Mesendoderm (in vitro differentiated cells): ENCODE results near the gene TRAPPC10.

Experiments
- DNase-seq: peaks from one replicate; pipeline ENCODE4 v3.0.0; 2013
- H2AK5ac ChIP-seq: 2 replicates; pipeline ENCODE4 v1.6.1; 2013; ENCODE audit warnings: low read length, inconsistent platforms
- H2BK120ac ChIP-seq: 2 replicates; pipeline ENCODE4 v1.6.1; 2013; ENCODE audit warnings: low read depth, mild to moderate bottlenecking, low read length, moderate library complexity, mixed read lengths
- H2BK15ac ChIP-seq: replicated peaks from 2 replicates; pipeline ENCODE4 v1.6.1; 2013; ENCODE audit warnings: low read depth, mild to moderate bottlenecking, moderate library complexity
- H2BK5ac ChIP-seq: 2 replicates; pipeline ENCODE4 v1.6.1; 2013; ENCODE audit warnings: low read length, inconsistent platforms
- H3K18ac ChIP-seq: 2 replicates; pipeline ENCODE4 v1.6.1; 2013; ENCODE audit warnings: mild to moderate bottlenecking, low read length, mixed read lengths
- H3K23ac ChIP-seq: one replicate; pipeline ENCODE4 v1.6.1; 2013; ENCODE audit warnings: low read length
- H3K27ac ChIP-seq: 2 replicates; pipeline ENCODE4 v1.5.1; 2013; ENCODE audit warnings: low read depth, mild to moderate bottlenecking, inconsistent platforms, low read length, moderate library complexity
- H3K27me3 ChIP-seq: 2 replicates; pipeline ENCODE4 v1.6.1; 2013; ENCODE audit warnings: low read length, control low read depth, mild to moderate bottlenecking, inconsistent platforms; ENCODE audit not compliant: insufficient read depth, poor library complexity
- H3K36me3 ChIP-seq: 2 replicates; pipeline ENCODE4 v1.6.1; 2013; ENCODE audit warnings: low read length, inconsistent platforms; ENCODE audit not compliant: control insufficient read depth, insufficient read depth
- H3K4ac ChIP-seq: one replicate; pipeline ENCODE4 v1.6.1; 2013; ENCODE audit warnings: low read depth, mild to moderate bottlenecking, low read length, moderate library complexity
- H3K4me1 ChIP-seq: 2 replicates; pipeline ENCODE4 v1.6.1; 2013; ENCODE audit warnings: low read depth, low read length, inconsistent platforms; ENCODE audit not compliant: control insufficient read depth
- H3K4me2 ChIP-seq: 2 replicates; pipeline ENCODE4 v1.6.1; 2013; ENCODE audit warnings: low read length
- H3K4me3 ChIP-seq: 2 replicates; pipeline ENCODE4 v1.5.1; 2013; ENCODE audit warnings: mild to moderate bottlenecking, low read length
- H3K56ac ChIP-seq: one replicate; pipeline ENCODE4 v1.6.1; 2013; ENCODE audit warnings: low read length
- H3K79me1 ChIP-seq: 2 replicates; pipeline ENCODE4 v1.6.1; 2013; ENCODE audit warnings: low read length, inconsistent platforms
- H3K79me2 ChIP-seq: 2 replicates; pipeline ENCODE4 v1.6.1; 2013; ENCODE audit warnings: mild to moderate bottlenecking, low read length; ENCODE audit not compliant: control insufficient read depth, insufficient read depth
- H3K9ac ChIP-seq: 2 replicates; pipeline ENCODE4 v1.6.1; 2013; ENCODE audit warnings: low read length, inconsistent platforms
- H4K5ac ChIP-seq: one replicate; pipeline ENCODE4 v1.6.1; 2013; ENCODE audit warnings: low read length
- H4K8ac ChIP-seq: one replicate; pipeline ENCODE4 v1.6.1; 2013; ENCODE audit warnings: low read depth, mild to moderate bottlenecking, control low read depth, low read length, moderate library complexity
- WGBS: extraction: QIAGEN DNeasy Blood & Tissue Kit; methylation state at CpG from one replicate; pipeline ENCODE4 v1.1.7; 2013; ENCODE audit warnings: low lambda C conversion rate, missing lambda C conversion rate; ENCODE audit not compliant: insufficient coverage; ENCODE audit errors: extremely low coverage; 5-methylcytosine and 5-hydroxymethylcytosine counted together

Gene TRAPPC10

GRCh38 chr21:43978060-43978459 is 34.0 kb upstream of the TRAPPC10 start:
- no peak overlapping the region for H3K27ac ChIP-seq
- H3K4me3 ChIP-seq: no peak overlapping the region
- WGBS: no CpG with 5 or more reads among the region's 10 CpGs
- no peak overlapping the region for H4K8ac ChIP-seq
- H4K5ac ChIP-seq: no peak overlapping the region
- H3K4ac ChIP-seq: no peak overlapping the region
- no peaks in the 10 kb centered on the region for H3K36me3 ChIP-seq
- H2BK15ac ChIP-seq: no peak overlapping the region
- no peaks in the 10 kb centered on the region for H3K27me3 ChIP-seq
- H3K9ac ChIP-seq: no peak overlapping the region
- DNase-seq: no peak
- H3K18ac ChIP-seq: no peak overlapping the region
- no peaks in the 10 kb centered on the region for H3K79me1 ChIP-seq
- H3K79me2 ChIP-seq: no peaks in the 10 kb centered on the region
- H3K23ac ChIP-seq: no peak overlapping the region
- no peak overlapping the region for H3K4me2 ChIP-seq
- H2AK5ac ChIP-seq: no peak overlapping the region
- no peaks in the 10 kb centered on the region for H3K4me1 ChIP-seq
- no peak overlapping the region for H3K56ac ChIP-seq
- H2BK120ac ChIP-seq: no peak overlapping the region
- no peak overlapping the region for H2BK5ac ChIP-seq

DNA sequence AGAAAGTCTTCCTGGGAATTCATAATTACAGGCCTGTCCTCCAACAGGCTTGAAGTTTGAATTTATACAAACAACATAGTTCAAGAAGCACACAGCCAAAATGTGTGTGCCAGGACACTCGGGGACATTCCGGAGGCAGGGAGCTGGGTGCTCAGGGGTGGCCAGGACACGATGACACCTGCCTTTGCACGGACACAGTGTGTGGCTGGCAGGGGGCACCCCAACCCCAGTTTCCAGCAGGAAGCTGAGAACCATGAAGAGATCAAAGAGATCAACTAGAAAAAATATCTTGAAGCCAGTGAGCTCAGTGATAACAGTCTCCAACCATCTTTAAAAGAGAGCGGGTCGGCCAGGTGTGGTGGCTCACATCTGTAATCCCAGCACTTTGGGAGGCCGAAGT is 32.5 kb upstream of the TRAPPC10 start:
- WGBS: no CpG with 5 or more reads among the region's 7 CpGs
- Histone ChIP-seq H3K79me2 (no peaks in the 10 kb centered on the region), H2BK5ac (no peak overlapping the region)

GRCh38 chr21:43981151-43981870 is 30.8 kb upstream of the TRAPPC10 start:
- DNase-seq: no peak
- Histone ChIP-seq H3K4me3 (no peak overlapping the region), H3K9ac (no peak overlapping the region), H3K4me1 (peaks cover 2% of the 10 kb centered on the region), H3K4ac (no peak overlapping the region), H2BK15ac (no peak overlapping the region), H3K27me3 (no peaks in the 10 kb centered on the region), H3K79me1 (no peaks in the 10 kb centered on the region), H4K8ac (no peak overlapping the region), H2AK5ac (no peak overlapping the region), H3K56ac (no peak overlapping the region), H2BK5ac (no peak overlapping the region), H3K4me2 (no peak overlapping the region), H3K27ac (no peak overlapping the region), H2BK120ac (no peak overlapping the region), H4K5ac (no peak overlapping the region), H3K79me2 (no peaks in the 10 kb centered on the region), H3K18ac (no peak overlapping the region), H3K36me3 (no peaks in the 10 kb centered on the region), H3K23ac (no peak overlapping the region)
- WGBS: no CpG with 5 or more reads among the region's 26 CpGs

More for the DNA sequence above, 32.5 kb upstream of the TRAPPC10 start:
- Histone ChIP-seq H3K4me1 (no peaks in the 10 kb centered on the region), H3K27ac (no peak overlapping the region), H3K36me3 (no peaks in the 10 kb centered on the region), H4K8ac (no peak overlapping the region), H2BK15ac (no peak overlapping the region), H4K5ac (no peak overlapping the region), H3K4me3 (no peak overlapping the region), H3K56ac (no peak overlapping the region), H2BK120ac (no peak overlapping the region), H3K18ac (no peak overlapping the region), H3K23ac (no peak overlapping the region), H3K9ac (no peak overlapping the region), H3K79me1 (no peaks in the 10 kb centered on the region), H2AK5ac (no peak overlapping the region), H3K4me2 (no peak overlapping the region), H3K4ac (no peak overlapping the region), H3K27me3 (no peaks in the 10 kb centered on the region)
- no peak for DNase-seq

DNA sequence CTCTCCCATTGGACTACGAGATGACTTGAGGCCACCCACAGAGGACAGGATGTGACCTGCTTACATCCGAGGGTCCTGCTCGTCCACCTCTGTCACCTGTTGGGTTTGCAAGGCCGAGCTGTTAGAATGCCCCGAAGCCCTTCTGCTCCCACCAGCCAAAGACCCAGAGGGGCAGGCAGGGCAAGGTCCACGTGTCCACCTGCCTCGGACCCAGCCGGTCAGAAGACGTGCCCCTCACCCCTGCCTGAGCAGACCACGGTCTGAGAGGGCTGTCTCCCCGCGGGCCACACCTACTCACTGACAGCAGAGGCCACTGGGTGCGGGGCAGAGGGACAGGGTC is 30.3 kb upstream of the TRAPPC10 start:
- Histone ChIP-seq H2BK5ac (no peak overlapping the region), H3K4me3 (no peak overlapping the region), H3K79me2 (no peaks in the 10 kb centered on the region), H3K79me1 (no peaks in the 10 kb centered on the region), H2AK5ac (no peak overlapping the region), H4K5ac (no peak overlapping the region), H3K27me3 (no peaks in the 10 kb centered on the region), H4K8ac (no peak overlapping the region), H3K4me1 (peaks cover 2% of the 10 kb centered on the region), H2BK120ac (no peak overlapping the region), H3K56ac (no peak overlapping the region), H2BK15ac (no peak overlapping the region), H3K27ac (no peak overlapping the region), H3K36me3 (no peaks in the 10 kb centered on the region), H3K9ac (no peak overlapping the region), H3K4me2 (no peak overlapping the region), H3K18ac (no peak overlapping the region), H3K4ac (no peak overlapping the region), H3K23ac (no peak overlapping the region)
- WGBS: no CpG with 5 or more reads among the region's 13 CpGs
- DNase-seq: peak; percentile 54

- H3K4me2 ChIP-seq: no peak overlapping the region
- no peak overlapping the region for H3K4ac ChIP-seq
- no peak overlapping the region for H3K23ac ChIP-seq
- no peak overlapping the region for H4K5ac ChIP-seq
- no peak for DNase-seq
- no peaks in the 10 kb centered on the region for H3K36me3 ChIP-seq
- no peak overlapping the region for H3K9ac ChIP-seq
- H3K18ac ChIP-seq: no peak overlapping the region
- H2BK5ac ChIP-seq: no peak overlapping the region
- peak overlapping the region; percentile 34 for H3K56ac ChIP-seq
- no peak overlapping the region for H2BK120ac ChIP-seq
- H3K79me2 ChIP-seq: no peaks in the 10 kb centered on the region
- H3K27me3 ChIP-seq: no peaks in the 10 kb centered on the region
- peaks cover 2% of the 10 kb centered on the region for H3K4me1 ChIP-seq
- no peaks in the 10 kb centered on the region for H3K79me1 ChIP-seq
- WGBS: no CpG with 5 or more reads among the region's 32 CpGs
- no peak overlapping the region for H2BK15ac ChIP-seq
- H3K4me3 ChIP-seq: no peak overlapping the region
- H2AK5ac ChIP-seq: no peak overlapping the region
- H3K27ac ChIP-seq: no peak overlapping the region
- H4K8ac ChIP-seq: no peak overlapping the region
Observed at GRCh38 chr21:43982489-43983078, 29.5 kb upstream of the TRAPPC10 start.

DNA sequence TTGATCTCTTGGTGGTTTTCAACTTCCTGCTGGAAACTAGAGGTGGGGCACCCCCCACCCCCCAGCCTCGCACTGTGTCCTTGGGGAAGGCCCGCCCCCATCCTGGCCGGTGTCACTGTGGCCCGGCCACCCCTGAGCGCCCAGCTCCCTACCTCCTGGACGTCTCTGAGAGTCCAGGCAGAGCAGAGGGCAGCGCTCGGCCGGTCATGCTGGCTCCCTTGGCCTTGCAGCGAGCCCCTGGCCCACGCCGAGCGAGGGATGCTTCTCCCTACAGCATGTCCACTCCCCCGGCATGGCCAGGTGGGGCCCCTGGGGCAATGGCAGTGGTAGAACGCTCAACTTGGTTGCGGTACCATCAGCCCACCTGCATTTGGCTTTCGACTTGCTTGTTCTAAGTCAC is 28.7 kb upstream of the TRAPPC10 start:
- Histone ChIP-seq H3K4me2 (no peak overlapping the region), H4K5ac (no peak overlapping the region), H3K9ac (no peak overlapping the region), H4K8ac (no peak overlapping the region), H2AK5ac (no peak overlapping the region), H2BK15ac (no peak overlapping the region), H3K36me3 (no peaks in the 10 kb centered on the region), H2BK5ac (no peak overlapping the region), H3K56ac (no peak overlapping the region), H3K27ac (no peak overlapping the region), H3K4me1 (peaks cover 2% of the 10 kb centered on the region), H3K23ac (no peak overlapping the region), H3K79me2 (no peaks in the 10 kb centered on the region), H3K18ac (no peak overlapping the region), H3K79me1 (no peaks in the 10 kb centered on the region), H2BK120ac (no peak overlapping the region), H3K4ac (no peak overlapping the region), H3K4me3 (no peak overlapping the region), H3K27me3 (no peaks in the 10 kb centered on the region)
- WGBS: no CpG with 5 or more reads among the region's 17 CpGs
- DNase-seq: no peak
